Skin of body (tissue), 2 donors: ENCODE results near the gene TTYH3. TPM values are rescaled to one million over a fixed set of nuclear protein-coding genes. Genes with fewer than 3 reads are reported as not detected.
"Not testable (repeated sequence)": the region's sequence is repeated elsewhere in the genome, so short reads cannot be mapped to it uniquely, and the experiment has no call there.

ENCODE experiments used
- DNase-seq: peaks from one replicate; lab custom pipeline; 2025; lab: John Stamatoyannopoulos, UW
- total RNA-seq: library from RNA; depleted of rRNA; stranded (reverse); fragments of >200 nt; gene quantifications from one replicate; pipeline ENCODE4 v1.2.3, GENCODE V29; 2014

The TTYH3 gene
- total RNA-seq, 1 donor from 2014 or later, result 28.3 TPM

GRCh38 chr7:2681929-2682799 lies 50.4 kb downstream of the TTYH3 start:
- DNase-seq, result no peak

DNA sequence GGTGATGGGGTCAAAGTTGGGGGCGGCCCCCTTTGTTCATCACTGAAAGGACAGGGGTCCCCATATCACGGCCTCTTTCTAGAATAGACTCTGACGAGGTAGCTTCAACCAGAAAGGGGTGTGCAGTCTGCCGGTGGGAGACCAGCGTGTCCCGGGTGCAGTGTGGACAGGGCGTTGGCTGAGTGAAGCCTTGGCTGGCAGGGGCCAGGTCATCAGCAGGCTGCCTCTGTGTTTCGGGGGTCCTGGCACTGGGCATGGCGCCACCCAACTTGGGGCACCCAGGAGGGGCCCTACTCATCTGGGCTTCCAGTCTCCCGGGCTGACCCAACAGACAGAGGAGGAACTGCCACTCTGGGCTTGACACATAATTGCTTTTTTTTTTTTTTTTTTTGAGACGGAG lies 52.7 kb downstream of the TTYH3 start:
- no peak for DNase-seq

DNA sequence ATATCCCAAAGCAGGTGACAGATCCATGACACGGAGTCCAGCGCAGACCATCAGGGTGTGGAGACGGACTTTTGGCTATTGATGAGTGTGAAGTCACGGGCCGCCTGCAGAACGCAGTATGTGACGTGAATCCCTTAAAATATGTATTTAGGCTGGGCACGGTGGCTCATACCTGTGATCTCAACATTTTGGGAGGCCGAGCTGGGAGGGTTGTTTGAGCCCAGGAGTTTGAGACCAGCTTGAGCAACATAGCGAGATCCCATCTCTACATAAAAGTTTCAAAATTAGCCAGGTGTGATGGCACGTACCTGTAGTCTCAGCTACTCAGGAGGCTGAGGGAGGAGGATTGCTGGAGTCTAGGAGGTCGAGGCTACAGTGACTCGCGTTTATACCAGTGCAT lies 54.3 kb downstream of the TTYH3 start:
- DNase-seq, result no peak

DNA sequence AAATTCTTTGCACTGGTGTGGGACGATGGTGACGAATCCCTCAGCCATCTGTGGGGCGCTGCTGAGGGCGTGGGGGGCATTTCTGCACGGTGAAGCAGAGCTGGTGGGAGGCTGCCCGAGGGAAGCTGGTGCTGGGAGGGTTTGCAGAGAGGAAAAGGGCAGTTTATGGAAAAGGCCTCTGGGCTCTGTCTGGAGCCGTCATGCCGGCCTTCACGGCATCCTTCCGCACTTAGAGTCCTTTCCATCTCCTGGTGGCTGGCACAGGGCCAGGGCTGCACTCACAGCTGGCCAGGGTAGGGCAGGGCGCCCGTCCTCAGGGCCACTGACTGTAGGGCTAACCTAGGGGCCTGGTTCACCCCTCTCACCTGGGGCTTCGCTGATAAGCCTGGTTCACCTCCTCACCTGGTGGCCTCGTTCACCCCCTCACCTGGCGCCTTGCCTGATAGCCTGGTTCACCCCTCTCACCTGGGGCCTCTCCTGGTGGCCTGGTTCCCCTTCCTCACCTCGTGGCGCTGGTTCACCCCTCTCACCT lies 55.6 kb downstream of the TTYH3 start:
- no peak for DNase-seq

GRCh38 chr7:2687881-2688318 lies 56.1 kb downstream of the TTYH3 start, which contains the start of gene AMZ1:
TSS of gene AMZ1 (plus strand) at chr7:2688202. CDS start at chr7:2700452, 12,250 bp downstream.
- no peak for DNase-seq

DNA sequence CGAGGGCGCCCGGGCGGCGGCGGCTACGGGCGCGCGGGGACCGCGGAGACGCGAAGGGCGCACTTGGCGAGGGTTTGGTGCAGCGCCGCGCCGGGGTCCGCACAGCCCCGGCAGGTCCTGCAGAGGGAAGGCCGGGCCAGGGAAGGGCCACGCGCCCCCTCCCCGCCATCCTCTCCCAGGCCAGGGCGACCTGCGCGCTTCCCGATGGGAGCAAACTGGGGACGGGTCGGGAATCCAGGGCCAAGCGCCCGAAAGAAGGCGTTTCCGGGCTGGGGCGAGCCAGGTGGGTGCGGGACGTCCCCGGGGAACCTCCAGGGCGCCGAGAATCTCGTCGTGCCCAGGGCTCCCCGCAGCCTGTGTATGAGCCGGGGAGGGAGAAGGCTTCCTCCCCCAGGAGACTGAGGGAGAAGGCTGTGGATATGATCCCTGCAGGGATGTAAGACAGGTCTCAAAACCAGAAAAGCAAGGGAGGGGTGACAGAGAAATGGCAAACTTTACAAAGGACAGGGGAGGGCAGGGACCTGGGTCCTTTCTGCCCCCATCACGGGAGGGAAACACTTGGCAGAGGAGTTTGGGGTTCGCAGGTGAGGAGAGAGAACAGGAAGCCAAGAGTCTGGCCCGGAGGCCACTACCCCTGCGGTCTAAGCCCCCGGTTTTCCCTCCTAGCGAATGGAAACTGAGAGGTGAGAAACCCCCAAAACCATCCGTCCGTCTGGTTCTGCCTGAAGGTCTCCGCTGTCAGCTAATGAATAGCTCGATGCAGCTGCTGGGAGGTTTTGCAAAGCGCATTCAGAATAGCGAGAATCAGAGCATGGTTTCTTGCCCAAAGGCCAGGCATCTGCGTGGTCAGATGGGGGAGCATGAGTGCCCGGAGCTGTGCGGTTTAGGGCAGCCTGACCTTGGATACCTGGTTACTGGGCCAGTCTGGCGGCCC lies 56.9 kb downstream of the TTYH3 start:
- DNase-seq, result no peak

DNA sequence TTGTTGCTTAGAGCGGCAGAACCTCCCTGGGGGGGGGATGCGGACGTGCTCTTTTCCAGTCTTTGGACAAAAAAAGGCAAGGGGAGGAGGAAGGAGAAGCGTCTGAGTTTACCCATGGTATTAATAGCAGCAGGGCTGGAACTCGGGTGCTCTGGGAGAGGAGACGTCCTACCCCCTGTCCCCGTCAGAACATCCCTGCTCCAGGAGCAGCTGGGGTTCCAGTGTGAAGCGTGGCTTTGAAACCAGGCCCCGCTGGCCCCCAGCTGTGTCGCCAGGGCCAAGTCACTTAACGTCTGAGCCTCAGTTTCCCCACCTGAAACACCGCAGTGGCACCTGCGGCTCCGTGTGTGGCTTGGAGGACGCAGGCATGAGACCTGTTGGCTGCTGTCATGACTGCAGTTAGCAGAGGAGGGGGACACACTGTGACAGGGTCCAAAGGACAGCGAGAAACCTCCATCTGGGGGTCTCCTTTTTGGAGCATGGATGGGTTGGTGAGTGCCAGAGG lies 57.6 kb downstream of the TTYH3 start:
- DNase-seq, result no peak

GRCh38 chr7:2689951-2690705 lies 58.3 kb downstream of the TTYH3 start:
- DNase-seq, result no peak

GRCh38 chr7:2691011-2691707 lies 59.4 kb downstream of the TTYH3 start:
- no peak for DNase-seq

DNA sequence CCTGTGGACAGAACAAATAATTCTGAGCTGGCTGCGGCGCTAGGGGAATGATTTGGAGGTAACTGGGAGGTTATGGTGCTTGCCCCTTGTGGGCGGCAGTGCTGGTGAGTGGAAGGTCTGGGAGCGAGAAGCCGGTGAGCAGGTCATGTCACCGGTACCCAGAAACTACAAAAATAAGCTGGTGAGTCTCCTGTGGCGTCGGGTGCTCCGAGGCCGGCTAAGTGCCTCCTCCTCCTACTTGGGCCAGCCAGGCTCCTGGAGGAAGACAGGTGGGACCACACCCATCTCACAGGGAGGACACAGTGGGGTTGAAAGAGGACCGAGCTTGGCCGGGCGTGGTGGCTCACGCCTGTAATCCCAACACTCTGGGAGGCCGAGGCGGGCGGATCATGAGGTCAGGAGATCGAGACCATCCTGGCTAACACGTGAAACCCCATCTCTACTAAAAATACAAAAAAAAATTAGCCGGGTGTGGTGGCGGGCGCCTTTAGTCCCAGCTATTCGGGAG lies 60.2 kb downstream of the TTYH3 start:
- DNase-seq, result not testable (repeated sequence)

DNA sequence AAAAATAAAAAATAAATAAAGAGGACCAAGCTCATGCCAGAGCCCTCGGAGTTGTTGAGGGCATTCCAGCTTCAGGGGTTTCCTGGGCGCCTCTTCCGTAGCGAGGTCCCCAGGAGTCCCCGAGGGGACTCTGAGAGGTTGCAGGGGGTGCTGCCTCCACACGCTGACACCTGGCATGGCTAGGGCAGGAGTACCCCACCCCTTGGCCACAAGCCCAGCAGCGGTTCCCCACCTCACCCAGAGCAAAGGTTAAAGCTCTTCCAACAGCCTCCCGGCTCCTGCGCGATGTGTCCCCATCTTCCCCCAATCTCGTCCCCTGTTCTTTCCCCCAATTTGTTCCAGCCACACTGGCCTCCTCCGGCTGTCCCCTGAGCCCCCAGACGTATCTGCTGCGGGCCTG lies 60.8 kb downstream of the TTYH3 start:
- DNase-seq, result no peak

GRCh38 chr7:2693420-2694121 lies 61.8 kb downstream of the TTYH3 start:
- not testable (repeated sequence) for DNase-seq

- DNase-seq, result not testable (repeated sequence)
These were observed 62.3 kb downstream of the TTYH3 start for GRCh38 chr7:2694122-2694436.

GRCh38 chr7:2698581-2699288 lies 66.9 kb downstream of the TTYH3 start:
- no peak for DNase-seq

GRCh38 chr7:2699289-2699620 lies 67.5 kb downstream of the TTYH3 start:
- DNase-seq, result no peak

GRCh38 chr7:2700141-2700850 lies 68.5 kb downstream of the TTYH3 start:
- DNase-seq, result no peak

GRCh38 chr7:2701424-2701823 lies 69.6 kb downstream of the TTYH3 start:
- DNase-seq, result no peak

- DNase-seq, result no peak
These were observed 70.2 kb downstream of the TTYH3 start for GRCh38 chr7:2701832-2702593.
